ENCODE results near the gene MALAT1.
A peak's percentile ranks its signal among the peaks of the same experiment; 100 is the strongest.
"Not testable (repeated sequence)": the region's sequence is repeated elsewhere in the genome, so short reads cannot be mapped to it uniquely, and the experiment has no call there.

The MALAT1 gene

GRCh38 chr11:65516135-65516968 lies 17.5 kb downstream of the MALAT1 start:
- no peaks in the 10 kb centered on the region for H3K27me3 Mint-ChIP-seq (ENCODE audit: low read depth)
- no peak overlapping the region for H3K4me3 Mint-ChIP-seq
- H3K9me3 Mint-ChIP-seq: no peaks in the 10 kb centered on the region
- no peaks in the 10 kb centered on the region for H3K36me3 Mint-ChIP-seq (ENCODE audit: low read depth)
- peaks cover 7% of the 10 kb centered on the region for H3K4me1 Mint-ChIP-seq (ENCODE audit: low read depth)
- H3K27ac Mint-ChIP-seq: peak overlapping the region; percentile 13

- not testable (repeated sequence) for H3K27ac Mint-ChIP-seq; H3K4me3 Mint-ChIP-seq; H3K9me3 Mint-ChIP-seq; H3K27me3 Mint-ChIP-seq (ENCODE audit: low read depth); H3K36me3 Mint-ChIP-seq (ENCODE audit: low read depth)
- H3K4me1 Mint-ChIP-seq (ENCODE audit: low read depth): peaks cover 28% of the 10 kb centered on the region
Observed at GRCh38 chr11:65518941-65519549, 20.2 kb downstream of the MALAT1 start.

- H3K4me3 Mint-ChIP-seq: peak overlapping the region; percentile 27
- H3K36me3 Mint-ChIP-seq (ENCODE audit: low read depth); H3K27me3 Mint-ChIP-seq (ENCODE audit: low read depth); H3K9me3 Mint-ChIP-seq: not testable (repeated sequence)
- peaks cover 32% of the 10 kb centered on the region for H3K4me1 Mint-ChIP-seq (ENCODE audit: low read depth)
- peak overlapping the region; percentile 57 for H3K27ac Mint-ChIP-seq
Observed at GRCh38 chr11:65521777-65522521, 23.1 kb downstream of the MALAT1 start.

GRCh38 chr11:65522718-65523630 lies 24.1 kb downstream of the MALAT1 start:
- not testable (repeated sequence) for H3K9me3 Mint-ChIP-seq; H3K27me3 Mint-ChIP-seq (ENCODE audit: low read depth)
- Mint-ChIP-seq H3K4me1 (ENCODE audit: low read depth) (peaks cover 35% of the 10 kb centered on the region), H3K4me3 (peak overlapping the region; percentile 64), H3K36me3 (ENCODE audit: low read depth) (peaks cover 11% of the 10 kb centered on the region), H3K27ac (peak overlapping the region; percentile 87)

GRCh38 chr11:65523631-65523968 lies 24.8 kb downstream of the MALAT1 start:
- H3K9me3 Mint-ChIP-seq; H3K27me3 Mint-ChIP-seq (ENCODE audit: low read depth): not testable (repeated sequence)
- Mint-ChIP-seq H3K36me3 (ENCODE audit: low read depth) (peaks cover 11% of the 10 kb centered on the region), H3K4me1 (ENCODE audit: low read depth) (peaks cover 36% of the 10 kb centered on the region), H3K27ac (peak overlapping the region; percentile 87), H3K4me3 (peak overlapping the region; percentile 64)

GRCh38 chr11:65524014-65524740 lies 25.3 kb downstream of the MALAT1 start:
- peaks cover 39% of the 10 kb centered on the region for H3K4me1 Mint-ChIP-seq (ENCODE audit: low read depth)
- peak overlapping the region; percentile 68 for H3K4me3 Mint-ChIP-seq
- no peaks in the 10 kb centered on the region for H3K9me3 Mint-ChIP-seq
- no peaks in the 10 kb centered on the region for H3K27me3 Mint-ChIP-seq (ENCODE audit: low read depth)
- peak overlapping the region; percentile 89 for H3K27ac Mint-ChIP-seq
- peaks cover 11% of the 10 kb centered on the region for H3K36me3 Mint-ChIP-seq (ENCODE audit: low read depth)

GRCh38 chr11:65524741-65525545 lies 26.1 kb downstream of the MALAT1 start, which contains the start of gene SCYL1:
Gene SCYL1 (plus strand): TSS chr11:65525083. CDS start chr11:65525154, 71 bp downstream.
- H3K4me3 Mint-ChIP-seq: peak within 1 kb of the TSS; percentile 89
- H3K27ac Mint-ChIP-seq: peak within 1 kb of the TSS; percentile 89
- no peaks in the 10 kb centered on the region for H3K27me3 Mint-ChIP-seq (ENCODE audit: low read depth)
- no peaks in the 10 kb centered on the region for H3K9me3 Mint-ChIP-seq
- H3K4me1 Mint-ChIP-seq (ENCODE audit: low read depth): peaks cover 41% of the 10 kb centered on the region
- peaks cover 11% of the 10 kb centered on the region for H3K36me3 Mint-ChIP-seq (ENCODE audit: low read depth)

- Mint-ChIP-seq H3K27ac (peak overlapping the region; percentile 80), H3K9me3 (no peaks in the 10 kb centered on the region), H3K27me3 (ENCODE audit: low read depth) (no peaks in the 10 kb centered on the region), H3K4me3 (peak overlapping the region; percentile 89), H3K4me1 (ENCODE audit: low read depth) (peaks cover 44% of the 10 kb centered on the region), H3K36me3 (ENCODE audit: low read depth) (peaks cover 14% of the 10 kb centered on the region)
Observed at GRCh38 chr11:65525546-65526480, 27.0 kb downstream of the MALAT1 start.

- Mint-ChIP-seq H3K4me3 (peak overlapping the region; percentile 62), H3K4me1 (ENCODE audit: low read depth) (peaks cover 44% of the 10 kb centered on the region), H3K27ac (no peak overlapping the region), H3K9me3 (no peaks in the 10 kb centered on the region), H3K27me3 (ENCODE audit: low read depth) (no peaks in the 10 kb centered on the region), H3K36me3 (ENCODE audit: low read depth) (peaks cover 22% of the 10 kb centered on the region)
Observed at GRCh38 chr11:65526744-65527143, 27.9 kb downstream of the MALAT1 start.

- Mint-ChIP-seq H3K36me3 (ENCODE audit: low read depth) (peaks cover 25% of the 10 kb centered on the region), H3K4me1 (ENCODE audit: low read depth) (peaks cover 26% of the 10 kb centered on the region), H3K27me3 (ENCODE audit: low read depth) (no peaks in the 10 kb centered on the region), H3K4me3 (no peak overlapping the region), H3K9me3 (no peaks in the 10 kb centered on the region), H3K27ac (no peak overlapping the region)
Observed at GRCh38 chr11:65528819-65529350, 30.0 kb downstream of the MALAT1 start.

- H3K4me3 Mint-ChIP-seq: no peak overlapping the region
- H3K27ac Mint-ChIP-seq: no peak overlapping the region
- no peaks in the 10 kb centered on the region for H3K27me3 Mint-ChIP-seq (ENCODE audit: low read depth)
- H3K4me1 Mint-ChIP-seq (ENCODE audit: low read depth): peaks cover 20% of the 10 kb centered on the region
- peaks cover 29% of the 10 kb centered on the region for H3K36me3 Mint-ChIP-seq (ENCODE audit: low read depth)
- no peaks in the 10 kb centered on the region for H3K9me3 Mint-ChIP-seq
Observed at GRCh38 chr11:65529475-65530156, 30.8 kb downstream of the MALAT1 start.

GRCh38 chr11:65530157-65530496 lies 31.3 kb downstream of the MALAT1 start:
- peaks cover 31% of the 10 kb centered on the region for H3K36me3 Mint-ChIP-seq (ENCODE audit: low read depth)
- no peaks in the 10 kb centered on the region for H3K9me3 Mint-ChIP-seq
- H3K27ac Mint-ChIP-seq: peak overlapping the region; percentile 34
- H3K27me3 Mint-ChIP-seq (ENCODE audit: low read depth): no peaks in the 10 kb centered on the region
- H3K4me3 Mint-ChIP-seq: no peak overlapping the region
- H3K4me1 Mint-ChIP-seq (ENCODE audit: low read depth): peaks cover 20% of the 10 kb centered on the region
